ENCODE measurements around the gene CYP2W1.

- TF ChIP-seq POLR2A (IDR thresholded peaks at IDR 0.05) (no peak), CTCF (IDR thresholded peaks at IDR 0.05) (no peak), POLR2AphosphoS5 (IDR thresholded peaks at IDR 0.05; ENCODE audit: insufficient read depth in 1 of 2, low read depth in 1 of 2) (no peak)
These were observed 424 bp upstream of the CYP2W1 start for GRCh38 chr7:982511-983003.

Data from vagina (tissue), 2 donors.